ENCODE data around the gene DPPA3. TPM values are rescaled to one million over a fixed set of nuclear protein-coding genes. Genes with fewer than 3 reads are reported as not detected.

DPPA3 gene
- total and polyA plus RNA-seq, 2 donors (not counting 3 experiments of a cell fraction or from before 2014, with no cell fraction given), result not detected

DNA sequence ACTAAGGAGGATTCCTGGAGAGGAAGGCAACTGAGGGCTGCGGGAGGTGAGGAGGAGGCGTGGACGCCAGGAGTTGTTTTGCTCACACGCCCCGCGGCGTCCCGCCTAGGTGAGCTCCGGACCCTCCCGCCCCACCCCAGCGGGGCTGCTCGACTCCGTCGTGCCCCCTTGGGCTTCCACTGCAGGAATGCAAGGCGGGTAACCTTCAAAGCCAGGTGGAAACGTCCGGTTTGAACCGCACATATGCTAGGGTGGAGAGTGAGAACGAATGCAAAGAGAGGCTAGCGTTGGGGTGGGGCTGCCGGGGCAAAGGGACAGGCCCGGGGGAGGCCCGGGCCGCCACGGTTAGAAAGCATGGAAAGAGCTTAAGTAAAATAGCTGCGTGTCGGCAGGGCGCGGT lies 5.4 kb upstream of the DPPA3 start:
- Histone ChIP-seq H3K27me3 (ENCODE audit: control insufficient read depth in 2 of 2, insufficient read depth in 2 of 2, low read length in 2 of 2) (peaks cover 0 to 2% of the 10 kb centered on the region in 2 experiments), H3K9me3 (replicated peaks; ENCODE audit: control insufficient read depth, insufficient read depth, low read length) (no peaks in the 10 kb centered on the region), H3K4me2 (ENCODE audit: insufficient read depth, low read length) (no peak overlapping the region), H3K4me1 (ENCODE audit: control insufficient read depth, extremely low read depth, insufficient read depth, low read length) (no peaks in the 10 kb centered on the region), H3K79me2 (ENCODE audit: control insufficient read depth, insufficient read depth, low read length) (no peaks in the 10 kb centered on the region), H2AFZ (ENCODE audit: low read depth, low read length) (no peak overlapping the region), H3K9ac (replicated peaks; ENCODE audit: extremely low read depth, insufficient read depth, low read length) (no peak overlapping the region), H3K9me1 (replicated peaks; ENCODE audit: control insufficient read depth, extremely low read depth, insufficient read depth, low read length) (no peaks in the 10 kb centered on the region), H3K36me3 (ENCODE audit: control insufficient read depth in 2 of 2, extremely low read depth in 1 of 2, insufficient read depth in 2 of 2, low read length in 2 of 2) (no peaks in the 10 kb centered on the region), H3K27ac (ENCODE audit: insufficient read depth, low read depth, low read length) (no peak overlapping the region), H4K20me1 (replicated peaks; ENCODE audit: control insufficient read depth, extremely low read depth, insufficient read depth, low read length) (no peaks in the 10 kb centered on the region), H3K4me3 (replicated peaks in 1 of 3; ENCODE audit: insufficient read depth in 1 of 3, low read depth in 1 of 3, low read length in 3 of 3) (no peak overlapping the region)
- TF ChIP-seq, protein P1, sequence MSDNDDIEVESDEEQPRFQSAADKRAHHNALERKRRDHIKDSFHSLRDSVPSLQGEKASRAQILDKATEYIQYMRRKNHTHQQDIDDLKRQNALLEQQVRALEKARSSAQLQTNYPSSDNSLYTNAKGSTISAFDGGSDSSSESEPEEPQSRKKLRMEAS (IDR thresholded peaks at IDR 0.05; ENCODE audit: insufficient read depth, insufficient read length), result no peak
- TF ChIP-seq POLR2AphosphoS5 (IDR thresholded peaks at IDR 0.05; ENCODE audit: insufficient read depth, low read depth, low read length), result no peak
- no peak for TF ChIP-seq JUN (IDR thresholded peaks at IDR 0.05; ENCODE audit: borderline replicate concordance, insufficient read depth, insufficient read length, low read depth)
- TF ChIP-seq MYC (IDR thresholded peaks at IDR 0.05; ENCODE audit: low read depth, low read length), result no peak
- TF ChIP-seq EZH2 (IDR thresholded peaks at IDR 0.05; ENCODE audit: borderline replicate concordance, low read depth, low read length, severe bottlenecking), result no peak
- TF ChIP-seq GATA2 (IDR thresholded peaks at IDR 0.05; ENCODE audit: insufficient read depth, insufficient read length, low read depth, low read length), result no peak
- no peak for TF ChIP-seq FOS (IDR thresholded peaks at IDR 0.05; ENCODE audit: borderline replicate concordance, insufficient read depth, low read length)
- TF ChIP-seq, protein P2, sequence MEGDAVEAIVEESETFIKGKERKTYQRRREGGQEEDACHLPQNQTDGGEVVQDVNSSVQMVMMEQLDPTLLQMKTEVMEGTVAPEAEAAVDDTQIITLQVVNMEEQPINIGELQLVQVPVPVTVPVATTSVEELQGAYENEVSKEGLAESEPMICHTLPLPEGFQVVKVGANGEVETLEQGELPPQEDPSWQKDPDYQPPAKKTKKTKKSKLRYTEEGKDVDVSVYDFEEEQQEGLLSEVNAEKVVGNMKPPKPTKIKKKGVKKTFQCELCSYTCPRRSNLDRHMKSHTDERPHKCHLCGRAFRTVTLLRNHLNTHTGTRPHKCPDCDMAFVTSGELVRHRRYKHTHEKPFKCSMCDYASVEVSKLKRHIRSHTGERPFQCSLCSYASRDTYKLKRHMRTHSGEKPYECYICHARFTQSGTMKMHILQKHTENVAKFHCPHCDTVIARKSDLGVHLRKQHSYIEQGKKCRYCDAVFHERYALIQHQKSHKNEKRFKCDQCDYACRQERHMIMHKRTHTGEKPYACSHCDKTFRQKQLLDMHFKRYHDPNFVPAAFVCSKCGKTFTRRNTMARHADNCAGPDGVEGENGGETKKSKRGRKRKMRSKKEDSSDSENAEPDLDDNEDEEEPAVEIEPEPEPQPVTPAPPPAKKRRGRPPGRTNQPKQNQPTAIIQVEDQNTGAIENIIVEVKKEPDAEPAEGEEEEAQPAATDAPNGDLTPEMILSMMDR (IDR thresholded peaks at IDR 0.05; ENCODE audit: extremely low read depth in 1 of 2, insufficient read depth in 1 of 2, low read depth in 1 of 2, low read length in 2 of 2), result no peak
- TF ChIP-seq POLR2A (IDR thresholded peaks at IDR 0.05; ENCODE audit: low read depth, low read length), result no peak
- ChIA-PET CTCF (interaction anchor here (1.5 kb wide), 1 partner anchor 11 kb away, joined by 4 read pairs; the partner anchor contains the start of gene GDF3), POLR2A (no interaction called here)
- DNase-seq (ENCODE audit: low read depth, low spot score) (no peak), FAIRE-seq (no peak)
- no TSS peak for BruUV-seq (replicated peaks)
- intact Hi-C loops (cut with micrococcal nuclease), result no loop called here
- dilution Hi-C loops (cut with MboI; ENCODE audit: extremely low pct_ligation_motif_present, low sequenced_read_pairs), result no loop called here
